IPS-NIHi7 (cell line): Measurements from ENCODE around the gene SYNE3.

Source experiments
- DNase-seq: peaks from one replicate; pipeline ENCODE4 v3.0.0; 2012; ENCODE audit warnings: mixed read lengths; ENCODE audit errors: extremely low spot score

Gene SYNE3

GRCh38 chr14:95474941-95475340 is 41.5 kb downstream of the SYNE3 start:
- DNase-seq, result no peak

- DNase-seq, result no peak
Observed at GRCh38 chr14:95474486-95474885, 42.0 kb downstream of the SYNE3 start.

- no peak for DNase-seq
Observed at GRCh38 chr14:95472819-95473251, 43.6 kb downstream of the SYNE3 start.

- no peak for DNase-seq
Observed at GRCh38 chr14:95471476-95471875, 45.0 kb downstream of the SYNE3 start.

GRCh38 chr14:95471016-95471415 is 45.4 kb downstream of the SYNE3 start:
- DNase-seq, result no peak

GRCh38 chr14:95469134-95469481 is 47.3 kb downstream of the SYNE3 start:
- DNase-seq, result no peak

GRCh38 chr14:95468448-95469133 is 47.9 kb downstream of the SYNE3 start:
- DNase-seq, result no peak

GRCh38 chr14:95467657-95468056 is 48.8 kb downstream of the SYNE3 start:
- DNase-seq, result no peak

- no peak for DNase-seq
Observed at GRCh38 chr14:95467232-95467631, 49.2 kb downstream of the SYNE3 start.
